K562 (cell line): ENCODE data around the gene FBXO46. TPM values are rescaled to one million over a fixed set of nuclear protein-coding genes. Genes with fewer than 3 reads are reported as not detected.
A peak's percentile ranks its signal among the peaks of the same experiment; 100 is the strongest.

Experiments used
- CBX1 ChIP-seq: sonication (generic); IDR thresholded peaks from 2 replicates; pipeline ENCODE4 v1.6.1; 2016; ENCODE audit warnings: antibody characterized with exemption, low read depth, mild to moderate bottlenecking
- CCNT2 ChIP-seq: IDR thresholded peaks from 2 replicates; pipeline ENCODE4 v1.6.1; 2011; ENCODE audit warnings: borderline replicate concordance, low read depth, mild to moderate bottlenecking, moderate library complexity, mixed read lengths, low read length; ENCODE audit not compliant: insufficient read length; ENCODE audit errors: extremely low read depth
- CGGBP1 ChIP-seq: fragments of 250-450 bp; sonication (Bioruptor Pico); IDR thresholded peaks from 2 replicates; pipeline ENCODE4 v1.9.0; 2021; ENCODE audit warnings: mild to moderate bottlenecking
- CHCHD3 ChIP-seq: fragments of 250-450 bp; sonication (Bioruptor Pico); IDR thresholded peaks from 2 replicates; pipeline ENCODE4 v2.1.2; 2022; ENCODE audit warnings: mild to moderate bottlenecking
- CREB1 ChIP-seq, 2 experiments: sonication (generic) in 1 of 2; formaldehyde crosslinking in 1 of 2; IDR thresholded peaks; 2 replicates each; pipeline versions ENCODE4 v1.6.1 to v1.8.0; 2012 to 2022; ENCODE audit warnings: inconsistent platforms in 1 of 2, mild to moderate bottlenecking in 1 of 2, missing genetic modification reagents in 1 of 2, moderate library complexity in 1 of 2
- EGR1 ChIP-seq: fragments of 450-650 bp; conservative IDR thresholded peaks from 2 replicates; pipeline ENCODE4 v1.6.1; 2017; ENCODE audit warnings: mild to moderate bottlenecking
- ELF1 ChIP-seq: fragments of 200-800 bp; sonication (Bioruptor generic); IDR thresholded peaks from 2 replicates; pipeline ENCODE4 v1.6.1; 2016; ENCODE audit warnings: missing genetic modification characterization, missing compliant biosample characterization
- MCM3 ChIP-seq: fragments of 450-650 bp; IDR thresholded peaks from 2 replicates; pipeline ENCODE4 v1.6.1; 2016
- MYNN ChIP-seq, 2 experiments: sonication (generic); formaldehyde crosslinking in 1 of 2; IDR thresholded peaks; 2 replicates each; pipeline versions ENCODE4 v1.5.0 to v1.6.1; 2016 to 2020; ENCODE audit warnings: antibody characterized with exemption in 1 of 2, missing genetic modification reagents in 1 of 2
- RBM15 ChIP-seq: fragments of 200-400 bp; formaldehyde crosslinking; IDR thresholded peaks from 2 replicates; pipeline ENCODE4 v1.6.1; 2018; ENCODE audit warnings: mild to moderate bottlenecking, low read length, moderate library complexity; ENCODE audit not compliant: insufficient read depth
- RCOR1 ChIP-seq, 2 experiments: IDR thresholded peaks; 2 replicates each; pipeline ENCODE4 v1.6.1; 2012; ENCODE audit warnings: low read depth in 2 of 2, low read length in 2 of 2, borderline replicate concordance in 1 of 2, improper control_type of control experiment in 1 of 2
- RFX1 ChIP-seq: fragments of 450-650 bp; IDR thresholded peaks from 2 replicates; pipeline ENCODE4 v1.6.1; 2016; ENCODE audit warnings: mild to moderate bottlenecking, moderate library complexity
- SMARCA5 ChIP-seq: fragments of 450-650 bp; IDR thresholded peaks from 2 replicates; pipeline ENCODE4 v1.6.1; 2016
- SRSF9 ChIP-seq: fragments of 200-400 bp; formaldehyde crosslinking; IDR thresholded peaks from 2 replicates; pipeline ENCODE4 v1.6.1; 2017; ENCODE audit warnings: low read depth, low read length, borderline replicate concordance
- TAL1 ChIP-seq: fragments of 450-650 bp; IDR thresholded peaks from 2 replicates; pipeline ENCODE4 v1.6.1; 2016; ENCODE audit warnings: mild to moderate bottlenecking
- THAP12 ChIP-seq: fragments of 250-450 bp; sonication (Bioruptor Pico); IDR thresholded peaks from 2 replicates; pipeline ENCODE4 v1.9.0; 2021; ENCODE audit warnings: mild to moderate bottlenecking, inconsistent platforms
- VEZF1 ChIP-seq: fragments of 200-800 bp; sonication (Bioruptor generic); IDR thresholded peaks from 2 replicates; pipeline ENCODE4 v1.6.1; 2017; ENCODE audit warnings: missing genetic modification characterization, missing compliant biosample characterization
- YY1 ChIP-seq, 3 experiments: IDR thresholded peaks; 2 replicates each; pipeline ENCODE4 v1.6.1; 2011; ENCODE audit warnings: low read length in 2 of 3, mild to moderate bottlenecking in 2 of 3, moderate library complexity in 2 of 3, borderline replicate concordance in 1 of 3, control low read depth in 1 of 3, low read depth in 1 of 3; ENCODE audit not compliant: insufficient read depth in 3 of 3, insufficient replicate concordance in 2 of 3, control insufficient read depth in 1 of 3, insufficient read length in 1 of 3; ENCODE audit errors: extremely low read depth in 1 of 3
- ZFP30 ChIP-seq: fragments of 250-450 bp; sonication (Bioruptor Pico); IDR thresholded peaks from 2 replicates; pipeline ENCODE4 v1.8.0; 2022; ENCODE audit warnings: moderate library complexity, mild to moderate bottlenecking, inconsistent platforms, borderline replicate concordance
- ZNF436 ChIP-seq: fragments of 250-450, 450-650 bp; sonication (Bioruptor Pico); formaldehyde crosslinking; IDR thresholded peaks from 2 replicates; pipeline ENCODE4 v1.7.0; 2020; ENCODE audit warnings: mild to moderate bottlenecking
- ZNF766 ChIP-seq: fragments of 200-800 bp; sonication (Bioruptor generic); conservative IDR thresholded peaks from 2 replicates; pipeline ENCODE4 v1.6.1; 2016; ENCODE audit warnings: missing genetic modification characterization, missing compliant biosample characterization
- polyA plus RNA-seq, 8 experiments: library from polyadenylated mRNA; depleted of rRNA in 4 of 8; stranded (reverse) in 5 of 8; unstranded in 3 of 8; fragments of >200 nt; fragmentation: Nextera tagmentation in 2 of 8; fragmentation: Illumina TruSeq in 1 of 8; extraction: Ambion mirVana in 2 of 8; extraction: Trizol in 1 of 8; gene quantifications; 2 replicates each; pipeline versions ENCODE4 v1.2.1 to v1.2.3, GENCODE V29; 2011 to 2014; ENCODE audit warnings: inconsistent platforms in 1 of 8, missing spikeins in 1 of 8
- total RNA-seq, 7 experiments: library from RNA; depleted of rRNA in 6 of 7; stranded (reverse); fragments of >200 nt in 6 of 7; fragmentation: Illumina TruSeq in 2 of 7; extraction: Trizol in 2 of 7; gene quantifications; 2 replicates each; pipeline versions ENCODE4 v1.2.1 to v1.2.3, GENCODE V29; 2011 to 2021; ENCODE audit warnings: low replicate concordance in 1 of 7
- TF ChIP-seq, protein P1 (sequence below), 2 experiments: fragments of 450-650 bp; IDR thresholded peaks; 2 replicates each; pipeline ENCODE4 v1.6.1; 2016

The FBXO46 gene
- total and polyA plus RNA-seq, 9 of the 15 experiments (the other 6 are each of a cell fraction or from before 2014, with no cell fraction given) = 1.5 to 36.1 (median 7.3) TPM

DNA sequence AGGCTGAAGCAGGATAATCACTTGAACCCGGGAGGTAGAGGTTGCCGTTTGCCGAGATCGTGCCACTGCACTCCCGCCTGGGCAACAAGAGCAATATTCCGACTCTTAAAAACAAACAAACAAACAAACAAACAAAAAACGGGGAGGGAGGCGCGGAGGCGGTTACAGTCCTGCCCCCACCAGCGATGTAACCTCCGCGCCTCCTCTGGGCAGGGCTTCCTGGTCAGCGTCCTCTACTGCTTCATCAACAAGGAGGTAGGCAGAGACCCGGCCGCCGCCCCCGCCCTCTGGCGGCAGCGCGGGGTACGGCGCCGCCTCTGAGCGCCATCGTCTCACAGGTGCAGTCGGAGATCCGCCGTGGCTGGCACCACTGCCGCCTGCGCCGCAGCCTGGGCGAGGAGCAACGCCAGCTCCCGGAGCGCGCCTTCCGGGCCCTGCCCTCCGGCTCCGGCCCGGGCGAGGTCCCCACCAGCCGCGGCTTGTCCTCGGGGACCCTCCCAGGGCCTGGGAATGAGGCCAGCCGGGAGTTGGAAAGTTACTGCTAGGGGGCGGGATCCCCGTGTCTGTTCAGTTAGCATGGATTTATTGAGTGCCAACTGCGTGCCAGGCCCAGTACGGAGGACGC, 49.2 kb downstream of the FBXO46 start (continued):
- TF ChIP-seq RCOR1 (IDR thresholded peaks at IDR 0.05; ENCODE audit: borderline replicate concordance in 1 of 2, low read depth in 2 of 2, low read length in 2 of 2) = peak in 1 of 2 experiments; percentile 50; a peak in 1 of 4 replicates
- TF ChIP-seq THAP12 (CRISPR knock-in tag) = no peak
- peak; percentile 78 for TF ChIP-seq EGR1
- no peak for TF ChIP-seq SRSF9
- TF ChIP-seq MCM3 = no peak
- peak; percentile 66; the same call in 1 of the 2 replicates for TF ChIP-seq CBX1
- 0 out of 2 replicates have a peak, but pooled peaks have one; percentile 37 for TF ChIP-seq MYNN (IDR thresholded peaks at IDR 0.05)
- no peak for TF ChIP-seq MYNN (CRISPR knock-in tag; IDR thresholded peaks at IDR 0.05)
- no peak for TF ChIP-seq ZFP30 (CRISPR knock-in tag)
- TF ChIP-seq ELF1 = peak; percentile 61; the same call in 1 of the 2 replicates
- no peak for TF ChIP-seq CGGBP1 (CRISPR knock-in tag)
- peak in 2 of 3 experiments; percentile 62 to 72 for TF ChIP-seq YY1 (IDR thresholded peaks at IDR 0.05; ENCODE audit: borderline replicate concordance in 1 of 3, control insufficient read depth in 1 of 3, extremely low read depth in 1 of 3, insufficient read depth in 3 of 3, insufficient read length in 1 of 3, insufficient replicate concordance in 2 of 3, low read depth in 1 of 3, low read length in 2 of 3)
- TF ChIP-seq RFX1 = no peak
- TF ChIP-seq CHCHD3 = no peak
- TF ChIP-seq CREB1 (IDR thresholded peaks at IDR 0.05) = no peak; the same call in 1 of the 2 replicates
- TF ChIP-seq CREB1 (CRISPR knock-in tag; IDR thresholded peaks at IDR 0.05) = no peak; the same call in 1 of the 2 replicates
- TF ChIP-seq TAL1 = peak; percentile 11; the same call in 1 of the 2 replicates
- TF ChIP-seq RBM15 = no peak
- TF ChIP-seq SMARCA5 = 0 out of 2 replicates have a peak, but pooled peaks have one; percentile 5
- TF ChIP-seq ZNF436 (CRISPR knock-in tag) = no peak
- peak; percentile 73 for TF ChIP-seq CCNT2
- no peak for TF ChIP-seq ZNF766
- TF ChIP-seq, protein P1, sequence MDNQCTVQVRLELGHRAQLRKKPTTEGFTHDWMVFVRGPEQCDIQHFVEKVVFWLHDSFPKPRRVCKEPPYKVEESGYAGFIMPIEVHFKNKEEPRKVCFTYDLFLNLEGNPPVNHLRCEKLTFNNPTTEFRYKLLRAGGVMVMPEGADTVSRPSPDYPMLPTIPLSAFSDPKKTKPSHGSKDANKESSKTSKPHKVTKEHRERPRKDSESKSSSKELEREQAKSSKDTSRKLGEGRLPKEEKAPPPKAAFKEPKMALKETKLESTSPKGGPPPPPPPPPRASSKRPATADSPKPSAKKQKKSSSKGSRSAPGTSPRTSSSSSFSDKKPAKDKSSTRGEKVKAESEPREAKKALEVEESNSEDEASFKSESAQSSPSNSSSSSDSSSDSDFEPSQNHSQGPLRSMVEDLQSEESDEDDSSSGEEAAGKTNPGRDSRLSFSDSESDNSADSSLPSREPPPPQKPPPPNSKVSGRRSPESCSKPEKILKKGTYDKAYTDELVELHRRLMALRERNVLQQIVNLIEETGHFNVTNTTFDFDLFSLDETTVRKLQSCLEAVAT (IDR thresholded peaks at IDR 0.05) = peak in 1 of 2 experiments; percentile 68; a peak in 1 of 4 replicates
- TF ChIP-seq VEZF1 (CRISPR knock-in tag) = peak; percentile 57; the same call in 1 of the 2 replicates
